ENCODE results near the gene CLDN10.
A peak's percentile ranks its signal among the peaks of the same experiment; 100 is the strongest.
"Not testable (repeated sequence)": the region's sequence is repeated elsewhere in the genome, so short reads cannot be mapped to it uniquely, and the experiment has no call there.

CLDN10 gene

GRCh38 chr13:95552539-95553441 lies at the start of gene CLDN10:
Gene CLDN10, plus strand, starts transcription at chr13:95552720. Its CDS starts 34 bp downstream, at chr13:95552754.
- peak within 1 kb of the TSS; percentile 42 for H3K4me3 Mint-ChIP-seq
- no peak within 1 kb of the TSS for H3K27ac Mint-ChIP-seq
- H3K9me3 Mint-ChIP-seq = no peaks in the 10 kb centered on the region
- peaks cover 50% of the 10 kb centered on the region for H3K27me3 Mint-ChIP-seq
- peaks cover 2% of the 10 kb centered on the region for H3K36me3 Mint-ChIP-seq
- peaks cover 10% of the 10 kb centered on the region for H3K4me1 Mint-ChIP-seq

GRCh38 chr13:95503662-95504061 lies 48.9 kb upstream of the CLDN10 start:
- no peaks in the 10 kb centered on the region for H3K4me1 Mint-ChIP-seq
- H3K27ac Mint-ChIP-seq = no peak overlapping the region
- peaks cover 2% of the 10 kb centered on the region for H3K27me3 Mint-ChIP-seq
- no peak overlapping the region for H3K4me3 Mint-ChIP-seq
- peaks cover 7% of the 10 kb centered on the region for H3K9me3 Mint-ChIP-seq
- H3K36me3 Mint-ChIP-seq = no peaks in the 10 kb centered on the region

DNA sequence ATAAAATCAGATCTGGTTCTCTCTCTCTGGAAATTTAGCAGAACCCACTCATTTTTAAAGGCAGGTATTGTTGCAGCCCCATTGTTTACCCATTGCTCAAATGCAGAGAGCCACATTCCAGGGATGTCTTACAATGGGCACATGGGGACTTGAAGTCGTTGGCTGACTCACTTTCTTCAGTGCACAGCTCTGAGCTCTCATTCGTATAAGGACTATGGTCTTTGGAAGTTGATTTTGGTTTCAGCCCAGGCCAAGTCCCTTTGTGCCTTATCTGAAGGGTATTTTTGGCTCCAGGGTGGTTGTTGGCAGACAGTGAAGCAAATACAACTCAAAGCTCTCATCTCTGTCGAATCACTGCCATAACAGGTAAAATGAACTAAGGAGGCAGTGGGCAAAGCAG lies 47.3 kb upstream of the CLDN10 start:
- Mint-ChIP-seq H3K4me1 (no peaks in the 10 kb centered on the region), H3K36me3 (no peaks in the 10 kb centered on the region), H3K9me3 (peaks cover 7% of the 10 kb centered on the region), H3K4me3 (no peak overlapping the region), H3K27ac (no peak overlapping the region), H3K27me3 (peaks cover 2% of the 10 kb centered on the region)

GRCh38 chr13:95505986-95506385 lies 46.5 kb upstream of the CLDN10 start:
- Mint-ChIP-seq H3K9me3 (peaks cover 7% of the 10 kb centered on the region), H3K4me1 (no peaks in the 10 kb centered on the region), H3K27ac (no peak overlapping the region)

GRCh38 chr13:95507991-95508390 lies 44.5 kb upstream of the CLDN10 start:
- Mint-ChIP-seq H3K4me3 (no peak overlapping the region), H3K4me1 (no peaks in the 10 kb centered on the region), H3K36me3 (no peaks in the 10 kb centered on the region), H3K9me3 (no peaks in the 10 kb centered on the region), H3K27ac (no peak overlapping the region), H3K27me3 (peaks cover 3% of the 10 kb centered on the region)

More at GRCh38 chr13:95505986-95506385, 46.5 kb upstream of the CLDN10 start:
- no peak overlapping the region for H3K4me3 Mint-ChIP-seq
- H3K36me3 Mint-ChIP-seq = no peaks in the 10 kb centered on the region
- H3K27me3 Mint-ChIP-seq = peaks cover 2% of the 10 kb centered on the region

GRCh38 chr13:95508996-95509395 lies 43.5 kb upstream of the CLDN10 start:
- Mint-ChIP-seq H3K27ac (no peak overlapping the region), H3K36me3 (no peaks in the 10 kb centered on the region), H3K9me3 (no peaks in the 10 kb centered on the region), H3K27me3 (peaks cover 8% of the 10 kb centered on the region), H3K4me3 (no peak overlapping the region), H3K4me1 (no peaks in the 10 kb centered on the region)

GRCh38 chr13:95509521-95510310 lies 42.8 kb upstream of the CLDN10 start:
- Mint-ChIP-seq H3K36me3 (no peaks in the 10 kb centered on the region), H3K27me3 (peaks cover 12% of the 10 kb centered on the region), H3K4me3 (no peak overlapping the region), H3K9me3 (no peaks in the 10 kb centered on the region), H3K4me1 (no peaks in the 10 kb centered on the region), H3K27ac (no peak overlapping the region)

GRCh38 chr13:95510950-95511349 lies 41.6 kb upstream of the CLDN10 start:
- Mint-ChIP-seq H3K27ac (no peak overlapping the region), H3K9me3 (no peaks in the 10 kb centered on the region), H3K27me3 (peaks cover 13% of the 10 kb centered on the region), H3K4me3 (no peak overlapping the region), H3K4me1 (no peaks in the 10 kb centered on the region), H3K36me3 (no peaks in the 10 kb centered on the region)

DNA sequence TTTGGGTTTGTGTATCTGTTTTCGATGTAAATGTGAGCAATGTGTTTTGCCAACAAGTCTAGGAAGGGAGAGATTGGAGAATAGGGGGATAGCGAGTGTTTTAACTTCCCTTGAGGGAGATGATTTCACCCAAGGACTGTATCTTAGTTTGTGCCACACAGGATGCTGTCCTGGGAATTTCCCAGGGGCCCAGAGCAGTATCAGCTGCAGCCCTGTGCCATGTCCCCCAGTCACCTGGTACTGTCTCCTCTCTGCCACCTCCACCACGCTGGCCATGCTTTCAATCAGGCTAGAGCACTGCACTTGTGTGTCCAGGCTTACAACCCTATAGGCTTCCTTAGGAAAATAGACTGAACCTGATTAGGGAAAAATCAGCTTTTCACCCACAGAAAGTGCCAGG lies 40.1 kb upstream of the CLDN10 start:
- no peak overlapping the region for H3K4me3 Mint-ChIP-seq
- H3K4me1 Mint-ChIP-seq = no peaks in the 10 kb centered on the region
- no peaks in the 10 kb centered on the region for H3K36me3 Mint-ChIP-seq

GRCh38 chr13:95512957-95513356 lies 39.6 kb upstream of the CLDN10 start:
- Mint-ChIP-seq H3K36me3 (no peaks in the 10 kb centered on the region), H3K4me1 (no peaks in the 10 kb centered on the region), H3K4me3 (no peak overlapping the region), H3K27ac (no peak overlapping the region), H3K27me3 (peaks cover 17% of the 10 kb centered on the region), H3K9me3 (no peaks in the 10 kb centered on the region)

More for the DNA sequence above, 40.1 kb upstream of the CLDN10 start:
- peaks cover 17% of the 10 kb centered on the region for H3K27me3 Mint-ChIP-seq
- no peaks in the 10 kb centered on the region for H3K9me3 Mint-ChIP-seq
- no peak overlapping the region for H3K27ac Mint-ChIP-seq

DNA sequence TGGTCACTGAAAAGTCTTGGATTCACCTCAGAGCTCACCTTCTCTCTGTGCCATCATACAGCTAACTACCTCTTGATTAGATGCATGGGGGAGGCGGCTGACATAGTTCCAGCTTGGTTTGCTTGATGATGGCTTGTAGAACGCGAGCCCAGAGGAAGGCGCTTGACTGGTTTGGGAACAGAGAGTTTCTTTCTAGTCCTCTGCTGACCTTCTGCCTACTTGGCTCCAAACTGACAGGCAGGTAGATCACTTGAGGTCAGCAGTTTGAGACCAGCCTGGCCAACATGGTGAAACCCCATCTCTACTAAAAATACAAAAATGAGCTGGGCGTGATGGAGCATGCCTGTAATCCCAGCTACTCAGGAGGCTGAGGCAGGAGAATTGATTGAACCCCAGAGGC lies 36.9 kb upstream of the CLDN10 start:
- peaks cover 17% of the 10 kb centered on the region for H3K27me3 Mint-ChIP-seq
- not testable (repeated sequence) for H3K4me1 Mint-ChIP-seq, H3K4me3 Mint-ChIP-seq, H3K9me3 Mint-ChIP-seq, H3K27ac Mint-ChIP-seq, H3K36me3 Mint-ChIP-seq

DNA sequence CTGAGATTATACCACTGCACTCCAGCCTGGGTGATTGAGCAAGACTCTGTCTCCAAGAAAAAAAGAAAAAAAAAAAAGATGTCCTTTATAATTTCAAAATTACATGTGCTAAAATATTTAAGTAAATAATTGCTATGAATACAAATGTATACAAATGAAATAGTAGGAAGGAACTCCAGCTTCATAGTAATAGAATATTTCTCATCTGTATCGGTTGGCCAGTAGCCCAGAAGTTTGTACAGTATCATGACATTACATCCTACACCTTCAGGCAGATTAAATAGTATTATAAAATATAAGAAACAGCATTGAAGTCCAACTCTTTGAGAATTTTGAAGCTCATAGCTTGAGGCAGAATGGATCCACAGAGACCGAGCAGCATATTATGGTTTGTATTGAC lies 36.5 kb upstream of the CLDN10 start:
- H3K4me1 Mint-ChIP-seq = no peaks in the 10 kb centered on the region
- no peaks in the 10 kb centered on the region for H3K36me3 Mint-ChIP-seq
- H3K4me3 Mint-ChIP-seq = no peak overlapping the region
- peaks cover 18% of the 10 kb centered on the region for H3K27me3 Mint-ChIP-seq
- H3K27ac Mint-ChIP-seq = no peak overlapping the region
- peaks cover 2% of the 10 kb centered on the region for H3K9me3 Mint-ChIP-seq

DNA sequence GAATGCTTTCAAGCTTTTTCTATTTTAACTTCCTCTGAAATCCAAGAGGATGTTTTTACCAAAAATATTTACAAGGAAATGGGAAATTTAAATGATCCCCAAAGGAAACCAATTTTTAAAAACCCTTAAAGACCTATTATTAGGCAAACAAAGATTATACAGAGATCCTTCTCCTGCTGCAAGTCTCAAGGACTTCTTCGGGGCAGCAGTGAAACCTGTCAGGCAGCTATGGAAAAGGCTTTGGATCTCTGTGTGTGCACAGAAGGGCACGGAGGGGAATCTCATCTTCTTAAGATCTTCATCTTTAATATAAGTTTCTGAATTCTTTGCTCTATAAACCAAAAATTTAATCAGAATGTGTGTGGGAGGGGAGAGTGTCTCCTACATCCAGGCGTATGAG lies 36.0 kb upstream of the CLDN10 start:
- H3K27ac Mint-ChIP-seq = no peak overlapping the region
- peaks cover 19% of the 10 kb centered on the region for H3K27me3 Mint-ChIP-seq
- no peak overlapping the region for H3K4me3 Mint-ChIP-seq
- H3K4me1 Mint-ChIP-seq = no peaks in the 10 kb centered on the region
- peaks cover 4% of the 10 kb centered on the region for H3K9me3 Mint-ChIP-seq
- H3K36me3 Mint-ChIP-seq = no peaks in the 10 kb centered on the region

GRCh38 chr13:95523598-95523997 lies 28.9 kb upstream of the CLDN10 start:
- no peak overlapping the region for H3K4me3 Mint-ChIP-seq
- H3K27ac Mint-ChIP-seq = no peak overlapping the region
- H3K9me3 Mint-ChIP-seq = peaks cover 9% of the 10 kb centered on the region
- H3K4me1 Mint-ChIP-seq = no peaks in the 10 kb centered on the region
- peaks cover 14% of the 10 kb centered on the region for H3K27me3 Mint-ChIP-seq
- no peaks in the 10 kb centered on the region for H3K36me3 Mint-ChIP-seq

GRCh38 chr13:95524264-95524901 lies 28.1 kb upstream of the CLDN10 start:
- H3K27ac Mint-ChIP-seq = no peak overlapping the region

GRCh38 chr13:95527955-95528354 lies 24.6 kb upstream of the CLDN10 start:
- no peaks in the 10 kb centered on the region for H3K4me1 Mint-ChIP-seq
- H3K27me3 Mint-ChIP-seq = peaks cover 14% of the 10 kb centered on the region
- no peaks in the 10 kb centered on the region for H3K9me3 Mint-ChIP-seq
- H3K36me3 Mint-ChIP-seq = no peaks in the 10 kb centered on the region
- no peak overlapping the region for H3K4me3 Mint-ChIP-seq
- H3K27ac Mint-ChIP-seq = no peak overlapping the region

More at GRCh38 chr13:95524264-95524901, 28.1 kb upstream of the CLDN10 start:
- Mint-ChIP-seq H3K9me3 (peaks cover 9% of the 10 kb centered on the region), H3K4me1 (no peaks in the 10 kb centered on the region), H3K27me3 (peaks cover 15% of the 10 kb centered on the region), H3K4me3 (no peak overlapping the region), H3K36me3 (no peaks in the 10 kb centered on the region)

Data from activated naive CD4-positive, alpha-beta T cell treated with anti-CD3 and anti-CD28 coated beads, Interleukin-2, amount 50 U/mL, for 24 hours (primary cell).